8988T (cell line): Measurements from ENCODE around the gene CGB8.

Experiments
- DNase-seq: peaks from one replicate; pipeline ENCODE4 v3.0.0; 2011

CGB8 gene

GRCh38 chr19:49004133-49004532, 44.8 kb downstream of the CGB8 start:
- DNase-seq: no peak

DNA sequence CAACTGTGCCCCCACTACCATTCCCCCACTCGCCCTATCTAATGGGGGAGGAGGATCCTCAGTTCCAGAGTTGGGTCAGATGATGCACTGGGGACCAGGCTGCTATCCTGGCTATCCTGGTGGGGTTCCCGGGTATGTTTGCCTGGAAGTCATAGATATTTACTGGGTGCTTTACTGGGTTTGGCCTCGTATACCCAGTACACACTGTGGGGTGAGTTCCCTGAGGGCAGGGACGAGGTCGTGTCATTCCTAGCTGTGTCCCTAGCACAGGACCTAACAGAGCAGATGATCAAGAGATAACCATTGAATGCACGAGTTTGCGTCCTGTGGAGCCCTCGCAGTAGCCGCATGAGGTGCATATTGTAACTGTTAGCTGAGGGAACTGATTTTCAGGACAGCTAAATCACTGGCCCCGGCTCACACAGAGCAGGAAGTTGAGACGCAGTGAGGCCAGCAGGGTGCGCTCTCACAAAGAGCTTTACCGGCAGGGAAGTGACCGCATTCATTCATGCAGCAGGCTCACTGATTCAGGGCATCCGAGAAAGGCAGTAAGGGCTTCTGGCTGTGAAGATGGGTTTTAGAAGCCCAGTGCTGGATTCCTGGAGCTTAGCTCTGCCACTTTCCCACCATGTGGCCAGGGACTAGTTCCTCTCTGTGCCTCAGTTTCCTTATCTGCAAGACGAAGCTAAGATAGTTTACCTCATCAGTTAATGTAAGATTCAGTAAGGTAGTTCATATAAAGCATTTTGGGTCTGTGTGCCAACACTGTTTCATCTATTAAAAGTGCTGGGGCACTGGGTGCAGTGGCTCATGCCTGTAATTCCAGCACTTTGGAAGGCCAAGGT, 49.2 kb downstream of the CGB8 start:
- DNase-seq: no peak

GRCh38 chr19:48997972-48998371, 50.9 kb downstream of the CGB8 start:
- DNase-seq: no peak
